Measurements from ENCODE around the gene UNK. TPM values are rescaled to one million over a fixed set of nuclear protein-coding genes. Genes with fewer than 3 reads are reported as not detected.

Gene UNK
- total and polyA plus RNA-seq, 2 of the 13 experiments (the other 11 are each of a cell fraction or from before 2014, with no cell fraction given) = 31.6 to 33.0 TPM

DNA sequence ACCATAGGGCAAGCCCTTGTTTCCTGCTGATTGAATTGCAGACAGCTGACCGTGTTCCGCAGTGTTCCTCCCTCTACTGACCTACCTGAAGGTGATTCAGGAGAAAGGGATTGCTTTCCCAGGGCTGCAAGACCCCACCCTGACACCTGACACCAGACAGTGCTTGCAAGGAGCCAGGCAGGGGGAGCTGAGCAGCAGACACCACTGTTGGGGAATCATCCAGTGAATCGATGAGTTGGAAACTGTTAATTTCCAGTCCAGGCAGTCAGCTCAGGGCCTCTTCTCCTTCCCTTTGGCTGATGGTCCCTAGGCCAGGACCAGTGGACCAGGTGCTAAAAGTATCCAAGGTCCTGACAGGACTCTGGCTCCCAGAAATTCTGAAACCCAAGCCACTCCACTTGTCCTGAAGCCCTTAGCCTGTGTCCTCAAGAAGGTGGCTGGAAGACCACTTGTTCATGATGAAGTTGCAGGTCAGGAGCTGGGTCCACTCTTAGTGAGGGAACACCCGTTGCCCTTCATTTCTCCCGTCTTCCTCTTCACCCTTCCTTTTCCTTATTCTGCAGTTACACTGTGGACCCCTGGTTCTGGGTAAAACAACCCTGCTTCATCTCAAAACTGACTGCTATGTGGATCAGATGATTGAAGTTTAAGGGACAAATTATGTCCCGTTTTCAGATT lies 9.5 kb upstream of the UNK start (continued):
- TF ChIP-seq, protein P1, sequence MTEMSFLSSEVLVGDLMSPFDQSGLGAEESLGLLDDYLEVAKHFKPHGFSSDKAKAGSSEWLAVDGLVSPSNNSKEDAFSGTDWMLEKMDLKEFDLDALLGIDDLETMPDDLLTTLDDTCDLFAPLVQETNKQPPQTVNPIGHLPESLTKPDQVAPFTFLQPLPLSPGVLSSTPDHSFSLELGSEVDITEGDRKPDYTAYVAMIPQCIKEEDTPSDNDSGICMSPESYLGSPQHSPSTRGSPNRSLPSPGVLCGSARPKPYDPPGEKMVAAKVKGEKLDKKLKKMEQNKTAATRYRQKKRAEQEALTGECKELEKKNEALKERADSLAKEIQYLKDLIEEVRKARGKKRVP (CRISPR knock-in tag; IDR thresholded peaks at IDR 0.05) = 0 out of 4 replicates have a peak, but pooled peaks of 1 of the 2 experiments have one; percentile 4
- TF ChIP-seq RAD21 (CRISPR knock-in tag; IDR thresholded peaks at IDR 0.05) (peak; percentile 18; the same call in 1 of the 2 replicates), POLR2G (IDR thresholded peaks at IDR 0.05; ENCODE audit: low read depth, low read length) (0 out of 2 replicates have a peak, but pooled peaks have one; percentile 15), ZNF839 (CRISPR knock-in tag; IDR thresholded peaks at IDR 0.05; ENCODE audit: borderline replicate concordance) (no peak), NCOA5 (CRISPR knock-in tag; IDR thresholded peaks at IDR 0.05) (no peak), ZNF484 (CRISPR knock-in tag; IDR thresholded peaks at IDR 0.05; ENCODE audit: borderline replicate concordance, low read depth) (no peak), ELF4 (CRISPR knock-in tag; IDR thresholded peaks at IDR 0.05; ENCODE audit: borderline replicate concordance) (no peak), ZMYM3 (CRISPR knock-in tag; IDR thresholded peaks at IDR 0.05) (no peak), MTF2 (CRISPR knock-in tag; IDR thresholded peaks at IDR 0.05; ENCODE audit: borderline replicate concordance) (no peak), ZSCAN29 (CRISPR knock-in tag; conservative IDR thresholded peaks at IDR 0.05) (no peak), AGO2 (optimal IDR thresholded peaks at IDR 0.05; ENCODE audit: low read depth, low read length) (no peak), ARID5B (CRISPR knock-in tag; IDR thresholded peaks at IDR 0.05) (no peak), MTF1 (CRISPR knock-in tag; IDR thresholded peaks at IDR 0.05) (no peak), CREB1 (IDR thresholded peaks at IDR 0.05) (no peak), CREB1 (CRISPR knock-in tag; IDR thresholded peaks at IDR 0.05) (no peak), POLR2AphosphoS2 (IDR thresholded peaks at IDR 0.05; ENCODE audit: low read depth, low read length) (peak; percentile 94), KAT8 (CRISPR knock-in tag; IDR thresholded peaks at IDR 0.05) (no peak), PRMT3 (CRISPR knock-in tag; IDR thresholded peaks at IDR 0.05; ENCODE audit: borderline replicate concordance, low read depth) (no peak), ZNF841 (CRISPR knock-in tag; IDR thresholded peaks at IDR 0.05; ENCODE audit: borderline replicate concordance) (no peak), SYNCRIP (IDR thresholded peaks at IDR 0.05; ENCODE audit: insufficient read depth, low read depth, low read length) (no peak), ZNF850 (CRISPR knock-in tag; conservative IDR thresholded peaks at IDR 0.05) (no peak), HDAC1 (CRISPR knock-in tag; IDR thresholded peaks at IDR 0.05) (no peak)
- TF ChIP-seq, protein P2, sequence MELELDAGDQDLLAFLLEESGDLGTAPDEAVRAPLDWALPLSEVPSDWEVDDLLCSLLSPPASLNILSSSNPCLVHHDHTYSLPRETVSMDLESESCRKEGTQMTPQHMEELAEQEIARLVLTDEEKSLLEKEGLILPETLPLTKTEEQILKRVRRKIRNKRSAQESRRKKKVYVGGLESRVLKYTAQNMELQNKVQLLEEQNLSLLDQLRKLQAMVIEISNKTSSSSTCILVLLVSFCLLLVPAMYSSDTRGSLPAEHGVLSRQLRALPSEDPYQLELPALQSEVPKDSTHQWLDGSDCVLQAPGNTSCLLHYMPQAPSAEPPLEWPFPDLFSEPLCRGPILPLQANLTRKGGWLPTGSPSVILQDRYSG (CRISPR knock-in tag; IDR thresholded peaks at IDR 0.05) = no peak
- TF ChIP-seq, protein P3, sequence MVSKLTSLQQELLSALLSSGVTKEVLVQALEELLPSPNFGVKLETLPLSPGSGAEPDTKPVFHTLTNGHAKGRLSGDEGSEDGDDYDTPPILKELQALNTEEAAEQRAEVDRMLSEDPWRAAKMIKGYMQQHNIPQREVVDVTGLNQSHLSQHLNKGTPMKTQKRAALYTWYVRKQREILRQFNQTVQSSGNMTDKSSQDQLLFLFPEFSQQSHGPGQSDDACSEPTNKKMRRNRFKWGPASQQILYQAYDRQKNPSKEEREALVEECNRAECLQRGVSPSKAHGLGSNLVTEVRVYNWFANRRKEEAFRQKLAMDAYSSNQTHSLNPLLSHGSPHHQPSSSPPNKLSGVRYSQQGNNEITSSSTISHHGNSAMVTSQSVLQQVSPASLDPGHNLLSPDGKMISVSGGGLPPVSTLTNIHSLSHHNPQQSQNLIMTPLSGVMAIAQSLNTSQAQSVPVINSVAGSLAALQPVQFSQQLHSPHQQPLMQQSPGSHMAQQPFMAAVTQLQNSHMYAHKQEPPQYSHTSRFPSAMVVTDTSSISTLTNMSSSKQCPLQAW (CRISPR knock-in tag; IDR thresholded peaks at IDR 0.05) = no peak

All from HepG2 (cell line).